Heart right ventricle (tissue), 16 donors: ENCODE data around the gene BABAM2. TPM values are rescaled to one million over a fixed set of nuclear protein-coding genes. Genes with fewer than 3 reads are reported as not detected.
"Not testable (repeated sequence)": the region's sequence is repeated elsewhere in the genome, so short reads cannot be mapped to it uniquely, and the experiment has no call there.

ENCODE experiments used
- ATAC-seq, 8 donors: fragments of 200-7000 bp; cut with Tn5 transposase; one replicate each; pipeline ENCODE4 v1.9.1; 2020; ENCODE audit warnings: mild to moderate bottlenecking in 8 of 8, moderate library complexity in 8 of 8, moderate number of reproducible peaks in 1 of 8
- DNase-seq, 2 donors: peaks; one replicate each; pipeline ENCODE4 v3.0.0-alpha.2; 2020
- H3K27ac ChIP-seq, 10 donors: fragments of 200-600 bp; sonication (generic) in 2 of 10; one replicate each; pipeline versions ENCODE4 v1.5.0 to v1.8.0; 2020 to 2022; ENCODE audit warnings: mild to moderate bottlenecking in 3 of 10
- H3K27me3 ChIP-seq, 7 donors: fragments of 200-600 bp; one replicate each; pipeline ENCODE4 v1.8.0; 2021 to 2022; ENCODE audit warnings: mild to moderate bottlenecking in 2 of 7
- H3K36me3 ChIP-seq, 9 donors: fragments of 200-600 bp; sonication (generic) in 1 of 9; one replicate each; pipeline versions ENCODE4 v1.5.0 to v1.8.0; 2020 to 2022; ENCODE audit warnings: mild to moderate bottlenecking in 2 of 9
- H3K4me1 ChIP-seq, 9 donors: fragments of 200-600 bp; sonication (generic) in 1 of 9; one replicate each; pipeline versions ENCODE4 v1.5.0 to v1.8.0; 2020 to 2022; ENCODE audit warnings: mild to moderate bottlenecking in 4 of 9
- H3K4me3 ChIP-seq, 10 donors: fragments of 200-600 bp; sonication (generic) in 2 of 10; one replicate each; pipeline versions ENCODE4 v1.5.0 to v1.8.0; 2020 to 2022; ENCODE audit warnings: mild to moderate bottlenecking in 7 of 10, moderate library complexity in 2 of 10
- H3K9me3 ChIP-seq, 11 donors: fragments of 200-600 bp in 10 of 11; sonication (generic) in 2 of 11; one replicate each; pipeline versions ENCODE4 v1.5.0 to v1.8.0; 2013 to 2022; ENCODE audit warnings: mild to moderate bottlenecking in 2 of 11, control low read depth in 1 of 11, moderate library complexity in 1 of 11
- WGBS, 2 donors: extraction: QIAGEN DNeasy Blood & Tissue Kit; methylation state at CpG; one replicate each; pipeline ENCODE4 v1.1.7; 2013; ENCODE audit warnings: inconsistent platforms in 1 of 2; 5-methylcytosine and 5-hydroxymethylcytosine counted together
- intact Hi-C, 10 donors: fragments of 100-400 bp; cut with DNase I; formaldehyde crosslinking; loops; one replicate each; pipeline versions ENCODE4 v1.11.1 to v1.14.2; 2022
- polyA plus RNA-seq, 2 donors: library from polyadenylated mRNA; stranded (reverse); fragments of 200-250 nt; gene quantifications; one replicate each; pipeline ENCODE4 v1.2.3, GENCODE V29; 2013
- total RNA-seq, 10 donors: library from RNA; stranded (reverse); fragmentation: NEBNext Ultra II Directional in 3 of 10; extraction: Animal tissue kit (Norgen Biotek cat#: 25700) in 3 of 10; gene quantifications; one replicate each; pipeline versions ENCODE4 v1.2.1 to v1.2.4, GENCODE V29; 2021 to 2023
- TF ChIP-seq, protein P1 (sequence below), 9 donors: fragments of 200-600 bp; sonication (generic) in 2 of 9; IDR thresholded peaks; one replicate each; pipeline versions ENCODE4 v1.5.0 to v1.8.0; 2021 to 2022; ENCODE audit warnings: antibody characterized with exemption in 9 of 9, mild to moderate bottlenecking in 5 of 9, moderate library complexity in 1 of 9
- donor health status: Arrhythmogenic right ventricular cardiomyopathy.
- donor health status: ischemic (EF 13 %, LVEDD 7.1; RV severe dilation, severe dysfunction).
- donor health status: healthy with polysubstance abuse.
- donor health status: DM: no; HTN: yes; CAD: no.
- donor health status: DM: no; HTN: no; CAD: no.
- donor health status: ischemic (EF 25% LVEDD 6.9; RV normal size, moderate dysfunction).
- donor health status: ischemic (EF 25% LVEDD 5.7; RV mildly dilated, moderate dysfunction).
- donor health status: healthy.
- donor health status: DM: yes; HTN: yes; CAD: no.
- donor health status: Ischemic cardiomyopathy.
- donor health status: ischemic (EF 35%, LVEDD 5.7; RV mildly dilated, moderate dysfunction).
- donor health status: nonischemic (EF 11% LVEDD 7.7; RV severe dilation, severe dysfunction).
- donor health status: DM: yes; HTN: yes; CAD: no.
- donor health status: PGD.
- donor health status: ischemic (EF 29% LVEDD 5.4; RV normal size, mild dysfunction).
- donor health status: nonischemic (EF 23%, LVEDD 6.1; RV moderate dilation, normal function).

BABAM2 gene
- total and polyA plus RNA-seq, 12 donors, result 13.3 to 83.4 (median 65.9) TPM

DNA sequence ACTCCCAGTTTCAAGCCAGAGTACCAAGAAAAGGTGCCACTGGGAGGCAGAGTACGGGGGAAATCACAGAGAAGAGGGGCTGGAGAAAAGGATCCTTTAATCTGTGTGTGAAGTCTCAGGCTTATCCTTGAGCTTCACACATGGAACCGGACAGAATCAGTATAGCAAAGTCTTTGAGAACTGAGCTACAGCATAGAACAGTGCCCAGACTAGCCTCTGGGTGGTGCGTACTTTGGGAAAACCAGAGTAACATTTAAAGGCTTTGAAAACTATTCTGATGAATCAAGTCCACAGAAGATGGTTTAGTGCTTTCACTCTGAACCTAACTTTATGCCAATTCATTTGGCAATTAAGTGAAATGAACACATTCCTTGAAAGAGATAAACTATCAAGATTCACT is 83.1 kb downstream of the BABAM2 start:
- intact Hi-C loops, result no loop called here
- Histone ChIP-seq H3K9me3 (peaks cover 0 to 9% (median 0%) of the 10 kb centered on the region in 11 donors), H3K4me3 (no peak overlapping the region), H3K36me3 (no peaks in the 10 kb centered on the region), H3K27ac (no peak overlapping the region), H3K4me1 (peaks cover 0 to 12% (median 0%) of the 10 kb centered on the region in 9 donors), H3K27me3 (no peaks in the 10 kb centered on the region)
- DNase-seq (no peak), ATAC-seq (no peak)
- TF ChIP-seq, protein P1, sequence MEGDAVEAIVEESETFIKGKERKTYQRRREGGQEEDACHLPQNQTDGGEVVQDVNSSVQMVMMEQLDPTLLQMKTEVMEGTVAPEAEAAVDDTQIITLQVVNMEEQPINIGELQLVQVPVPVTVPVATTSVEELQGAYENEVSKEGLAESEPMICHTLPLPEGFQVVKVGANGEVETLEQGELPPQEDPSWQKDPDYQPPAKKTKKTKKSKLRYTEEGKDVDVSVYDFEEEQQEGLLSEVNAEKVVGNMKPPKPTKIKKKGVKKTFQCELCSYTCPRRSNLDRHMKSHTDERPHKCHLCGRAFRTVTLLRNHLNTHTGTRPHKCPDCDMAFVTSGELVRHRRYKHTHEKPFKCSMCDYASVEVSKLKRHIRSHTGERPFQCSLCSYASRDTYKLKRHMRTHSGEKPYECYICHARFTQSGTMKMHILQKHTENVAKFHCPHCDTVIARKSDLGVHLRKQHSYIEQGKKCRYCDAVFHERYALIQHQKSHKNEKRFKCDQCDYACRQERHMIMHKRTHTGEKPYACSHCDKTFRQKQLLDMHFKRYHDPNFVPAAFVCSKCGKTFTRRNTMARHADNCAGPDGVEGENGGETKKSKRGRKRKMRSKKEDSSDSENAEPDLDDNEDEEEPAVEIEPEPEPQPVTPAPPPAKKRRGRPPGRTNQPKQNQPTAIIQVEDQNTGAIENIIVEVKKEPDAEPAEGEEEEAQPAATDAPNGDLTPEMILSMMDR (IDR thresholded peaks at IDR 0.05), result peak in 1 of 9 donors; percentile 6
- WGBS, 2 donors, result 87 to 88% methylated on average over 3 of the region's 3 CpGs

DNA sequence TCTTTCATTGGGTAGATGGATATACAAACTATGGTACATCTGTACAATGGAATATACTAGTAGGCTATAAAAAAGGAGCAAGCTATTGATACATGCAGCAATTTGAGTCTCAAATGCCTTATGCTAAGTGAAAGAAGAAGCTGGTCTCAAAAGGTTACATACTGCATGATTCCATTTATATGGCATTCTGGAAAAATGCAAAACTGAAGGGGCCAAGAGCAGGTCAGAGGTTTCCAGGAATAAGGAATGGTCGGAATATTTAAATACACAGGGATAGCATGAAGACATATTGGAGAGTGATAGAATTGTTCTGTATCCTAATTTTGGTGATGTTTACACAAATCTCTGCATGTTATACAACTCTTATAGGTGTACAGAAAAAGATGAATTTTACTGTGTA is 85.8 kb downstream of the BABAM2 start:
- H3K27me3 ChIP-seq, result no peaks in the 10 kb centered on the region
- H3K4me1 ChIP-seq, result peaks cover 0 to 15% (median 0%) of the 10 kb centered on the region in 9 donors
- H3K9me3 ChIP-seq, result no peaks in the 10 kb centered on the region
- TF ChIP-seq, protein P1 (IDR thresholded peaks at IDR 0.05), result no peak
- H3K27ac ChIP-seq, result no peak overlapping the region
- no peak overlapping the region for H3K4me3 ChIP-seq
- no peak for DNase-seq
- no peak for ATAC-seq
- intact Hi-C loops, result no loop called here
- WGBS, 2 donors, result 98 to 99% methylated on average over 1 of the region's 1 CpG
- H3K36me3 ChIP-seq, result no peaks in the 10 kb centered on the region

DNA sequence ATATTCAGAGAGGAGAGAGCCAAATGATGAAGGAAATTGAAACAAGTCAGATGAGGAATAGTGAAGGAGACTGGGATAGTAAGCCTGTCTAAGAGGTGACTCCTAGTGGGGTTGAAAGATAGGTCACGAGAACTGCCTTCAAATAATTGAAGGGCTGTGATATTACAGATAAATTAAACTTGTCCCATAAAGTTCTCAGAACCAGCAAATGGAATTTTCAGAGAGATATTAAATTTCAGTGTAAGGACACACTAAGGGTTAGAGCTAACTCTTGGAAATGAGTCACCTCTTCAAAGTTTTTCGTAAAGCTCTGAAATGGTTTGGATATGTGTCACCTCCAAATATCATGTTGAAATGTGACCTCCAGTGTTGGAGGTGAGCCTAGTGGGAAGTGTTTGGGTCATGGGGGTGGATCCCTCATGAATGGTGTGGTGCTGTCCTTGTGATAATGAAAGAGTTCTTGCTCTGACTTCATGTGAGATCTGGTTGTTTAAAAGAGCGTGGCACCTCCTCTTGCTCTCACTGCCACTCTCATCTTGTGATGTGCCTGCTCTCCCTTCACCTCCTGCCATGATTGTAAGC is 87.3 kb downstream of the BABAM2 start:
- no peak overlapping the region for H3K27ac ChIP-seq
- no peak overlapping the region for H3K4me3 ChIP-seq

DNA sequence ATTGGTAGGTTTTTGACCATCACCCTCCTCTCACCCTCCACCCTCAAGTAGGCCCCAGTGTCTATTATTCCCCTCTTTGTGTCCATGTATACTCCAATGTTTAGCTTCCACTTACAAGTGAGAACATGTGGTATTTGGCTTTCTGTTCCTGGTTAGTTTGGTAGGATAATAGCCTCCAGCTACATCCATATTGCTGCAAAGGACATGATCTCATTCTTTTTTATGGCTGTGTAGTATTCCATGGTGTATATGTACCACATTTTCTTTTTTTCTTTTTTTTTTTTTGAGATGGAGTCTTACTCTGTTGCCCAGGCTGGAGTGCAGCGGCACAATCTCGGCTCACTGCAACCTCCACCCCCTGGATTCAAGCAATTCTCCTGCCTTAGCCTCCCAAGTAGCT is 88.2 kb downstream of the BABAM2 start:
- DNase-seq, H3K9me3 ChIP-seq, H3K36me3 ChIP-seq, H3K27ac ChIP-seq, H3K4me3 ChIP-seq, ATAC-seq, H3K27me3 ChIP-seq, intact Hi-C loops: not testable (repeated sequence)
- H3K4me1 ChIP-seq, result peaks cover 0 to 13% (median 0%) of the 10 kb centered on the region in 9 donors
- WGBS, 2 donors, result 100% methylated on average over 2 of the region's 2 CpGs

More for the DNA sequence above, 87.3 kb downstream of the BABAM2 start:
- ATAC-seq (peak in 4 of 8 donors; percentile 30 to 71 (median 40)), DNase-seq (no peak)
- 70 to 74% methylated on average over 3 of the region's 3 CpGs for WGBS, 2 donors
- Histone ChIP-seq H3K27me3 (no peaks in the 10 kb centered on the region), H3K4me1 (peaks cover 0 to 13% (median 0%) of the 10 kb centered on the region in 9 donors), H3K9me3 (no peaks in the 10 kb centered on the region), H3K36me3 (no peaks in the 10 kb centered on the region)
- TF ChIP-seq, protein P1 (IDR thresholded peaks at IDR 0.05), result no peak
- intact Hi-C loops, result no loop called here

DNA sequence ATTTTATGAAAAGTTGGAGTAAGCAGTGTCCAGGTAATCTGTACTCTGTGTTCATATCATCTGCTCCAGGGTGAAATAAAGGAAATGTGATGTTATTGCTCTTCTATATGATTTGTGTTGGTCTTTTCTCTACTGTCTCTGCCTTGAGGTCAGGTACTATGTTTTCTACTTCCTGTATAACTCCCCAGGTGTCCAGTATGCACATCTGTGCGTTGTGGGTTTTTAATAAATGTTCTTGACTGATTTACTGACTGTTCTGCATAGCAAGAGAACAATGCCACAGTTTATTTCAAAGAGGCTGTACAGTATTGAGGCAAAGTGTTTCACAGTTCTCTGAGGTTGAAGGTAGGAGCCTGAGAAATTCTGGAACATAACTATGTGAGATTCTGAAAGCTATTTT is 89.7 kb downstream of the BABAM2 start:
- H3K36me3 ChIP-seq, result no peaks in the 10 kb centered on the region
- no peak overlapping the region for H3K27ac ChIP-seq
- TF ChIP-seq, protein P1 (IDR thresholded peaks at IDR 0.05), result no peak
- WGBS, 2 donors, result 67 to 77% methylated on average over 1 of the region's 1 CpG
- peaks cover 0 to 8% (median 0%) of the 10 kb centered on the region in 11 donors for H3K9me3 ChIP-seq
- H3K4me3 ChIP-seq, result no peak overlapping the region
- ATAC-seq (no peak), DNase-seq (no peak)
- peaks cover 0 to 13% (median 0%) of the 10 kb centered on the region in 9 donors for H3K4me1 ChIP-seq
- no peaks in the 10 kb centered on the region for H3K27me3 ChIP-seq
- intact Hi-C loops, result loop anchor here in 1 of 10 donors (5.0 kb wide), 1 partner anchor 1287 kb away; no protein-coding TSS in a partner anchor
